ENCODE results near the gene ATP11A.

Gene ATP11A

DNA sequence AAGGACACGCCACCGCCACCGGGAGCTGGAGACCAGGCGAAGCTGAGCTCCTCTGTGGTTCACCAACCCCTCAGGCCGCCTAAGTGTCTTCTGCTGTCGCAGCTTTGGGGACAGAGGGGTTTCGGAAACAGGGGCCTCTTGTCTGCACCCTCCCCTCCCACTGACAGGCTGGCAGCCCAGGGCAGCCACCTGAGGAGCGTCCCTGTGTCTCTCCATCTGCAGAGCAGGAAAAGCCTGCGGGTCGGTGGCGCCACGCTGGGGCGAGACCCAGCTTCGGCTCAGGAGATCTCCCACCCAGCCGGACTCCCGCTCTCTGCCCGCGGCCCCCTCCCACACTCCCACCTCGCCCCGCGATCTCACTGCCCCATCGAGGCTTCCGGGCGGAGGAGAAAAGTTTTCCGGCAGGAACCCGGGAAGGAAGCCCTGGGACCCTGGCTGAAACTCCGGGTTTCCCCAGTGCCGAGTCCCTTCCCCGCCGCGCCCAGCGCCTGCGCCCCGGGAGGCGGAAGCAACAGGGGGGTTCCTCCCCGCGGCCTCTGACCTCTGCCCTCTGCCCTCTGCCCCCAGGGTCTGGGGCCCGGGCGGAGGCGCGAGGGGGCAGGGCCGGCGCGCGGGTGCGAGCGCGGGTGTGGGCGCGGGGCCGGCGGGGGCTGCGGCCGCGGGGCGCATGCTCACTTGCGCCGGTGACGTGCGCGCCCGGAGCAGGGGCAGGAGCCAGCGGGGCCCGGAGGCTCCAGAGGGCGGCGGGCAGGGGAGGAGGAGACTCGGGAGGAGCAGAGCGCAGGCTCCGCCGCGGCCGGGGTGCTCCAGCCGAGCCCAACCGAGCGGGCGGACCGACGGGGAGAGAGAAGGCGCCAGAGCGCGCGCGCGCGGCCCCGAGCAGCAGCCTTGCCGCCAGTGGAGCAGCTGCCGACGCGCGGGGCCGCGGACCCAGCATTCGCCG lies at the start of gene ATP11A (continued):
- peak; percentile 55; the same call in 1 of the 2 replicates for TF ChIP-seq GLIS1 (tag by site-specific recombination; IDR thresholded peaks at IDR 0.05)
- no peak for TF ChIP-seq ZNF10 (tag by site-specific recombination; IDR thresholded peaks at IDR 0.05)
- no peak for TF ChIP-seq ZNF350 (tag by site-specific recombination; IDR thresholded peaks at IDR 0.05)
- TF ChIP-seq ZNF146 (tag by site-specific recombination; IDR thresholded peaks at IDR 0.05): no peak
- TF ChIP-seq KLF10 (tag by site-specific recombination; IDR thresholded peaks at IDR 0.05): peak; percentile 25; the same call in 1 of the 2 replicates
- TF ChIP-seq ZNF785 (tag by site-specific recombination; IDR thresholded peaks at IDR 0.05): no peak
- TF ChIP-seq ZNF501 (tag by site-specific recombination; IDR thresholded peaks at IDR 0.05): no peak
- TF ChIP-seq, protein P1, sequence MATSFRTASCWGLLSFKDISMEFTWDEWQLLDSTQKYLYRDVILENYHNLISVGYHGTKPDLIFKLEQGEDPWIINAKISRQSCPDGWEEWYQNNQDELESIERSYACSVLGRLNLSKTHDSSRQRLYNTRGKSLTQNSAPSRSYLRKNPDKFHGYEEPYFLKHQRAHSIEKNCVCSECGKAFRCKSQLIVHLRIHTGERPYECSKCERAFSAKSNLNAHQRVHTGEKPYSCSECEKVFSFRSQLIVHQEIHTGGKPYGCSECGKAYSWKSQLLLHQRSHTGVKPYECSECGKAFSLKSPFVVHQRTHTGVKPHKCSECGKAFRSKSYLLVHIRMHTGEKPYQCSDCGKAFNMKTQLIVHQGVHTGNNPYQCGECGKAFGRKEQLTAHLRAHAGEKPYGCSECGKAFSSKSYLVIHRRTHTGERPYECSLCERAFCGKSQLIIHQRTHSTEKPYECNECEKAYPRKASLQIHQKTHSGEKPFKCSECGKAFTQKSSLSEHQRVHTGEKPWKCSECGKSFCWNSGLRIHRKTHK (tag by site-specific recombination; IDR thresholded peaks at IDR 0.05): no peak
- no peak for TF ChIP-seq ZNF768 (tag by site-specific recombination; IDR thresholded peaks at IDR 0.05)
- TF ChIP-seq, protein P2, sequence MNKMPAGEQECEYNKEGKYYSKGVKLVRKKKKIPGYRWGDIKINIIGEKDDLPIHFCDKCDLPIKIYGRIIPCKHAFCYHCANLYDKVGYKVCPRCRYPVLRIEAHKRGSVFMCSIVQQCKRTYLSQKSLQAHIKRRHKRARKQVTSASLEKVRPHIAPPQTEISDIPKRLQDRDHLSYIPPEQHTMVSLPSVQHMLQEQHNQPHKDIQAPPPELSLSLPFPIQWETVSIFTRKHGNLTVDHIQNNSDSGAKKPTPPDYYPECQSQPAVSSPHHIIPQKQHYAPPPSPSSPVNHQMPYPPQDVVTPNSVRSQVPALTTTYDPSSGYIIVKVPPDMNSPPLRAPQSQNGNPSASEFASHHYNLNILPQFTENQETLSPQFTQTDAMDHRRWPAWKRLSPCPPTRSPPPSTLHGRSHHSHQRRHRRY (tag by site-specific recombination; IDR thresholded peaks at IDR 0.05): no peak
- TF ChIP-seq ZNF610 (tag by site-specific recombination; IDR thresholded peaks at IDR 0.05; ENCODE audit: borderline replicate concordance): no peak
- no peak for TF ChIP-seq ZNF623 (tag by site-specific recombination; IDR thresholded peaks at IDR 0.05)
- no peak for TF ChIP-seq PRDM1 (tag by site-specific recombination; IDR thresholded peaks at IDR 0.05)
- TF ChIP-seq ZBTB8A (tag by site-specific recombination; IDR thresholded peaks at IDR 0.05): peak; percentile 36; the same call in 1 of the 2 replicates
- TF ChIP-seq, protein P3, sequence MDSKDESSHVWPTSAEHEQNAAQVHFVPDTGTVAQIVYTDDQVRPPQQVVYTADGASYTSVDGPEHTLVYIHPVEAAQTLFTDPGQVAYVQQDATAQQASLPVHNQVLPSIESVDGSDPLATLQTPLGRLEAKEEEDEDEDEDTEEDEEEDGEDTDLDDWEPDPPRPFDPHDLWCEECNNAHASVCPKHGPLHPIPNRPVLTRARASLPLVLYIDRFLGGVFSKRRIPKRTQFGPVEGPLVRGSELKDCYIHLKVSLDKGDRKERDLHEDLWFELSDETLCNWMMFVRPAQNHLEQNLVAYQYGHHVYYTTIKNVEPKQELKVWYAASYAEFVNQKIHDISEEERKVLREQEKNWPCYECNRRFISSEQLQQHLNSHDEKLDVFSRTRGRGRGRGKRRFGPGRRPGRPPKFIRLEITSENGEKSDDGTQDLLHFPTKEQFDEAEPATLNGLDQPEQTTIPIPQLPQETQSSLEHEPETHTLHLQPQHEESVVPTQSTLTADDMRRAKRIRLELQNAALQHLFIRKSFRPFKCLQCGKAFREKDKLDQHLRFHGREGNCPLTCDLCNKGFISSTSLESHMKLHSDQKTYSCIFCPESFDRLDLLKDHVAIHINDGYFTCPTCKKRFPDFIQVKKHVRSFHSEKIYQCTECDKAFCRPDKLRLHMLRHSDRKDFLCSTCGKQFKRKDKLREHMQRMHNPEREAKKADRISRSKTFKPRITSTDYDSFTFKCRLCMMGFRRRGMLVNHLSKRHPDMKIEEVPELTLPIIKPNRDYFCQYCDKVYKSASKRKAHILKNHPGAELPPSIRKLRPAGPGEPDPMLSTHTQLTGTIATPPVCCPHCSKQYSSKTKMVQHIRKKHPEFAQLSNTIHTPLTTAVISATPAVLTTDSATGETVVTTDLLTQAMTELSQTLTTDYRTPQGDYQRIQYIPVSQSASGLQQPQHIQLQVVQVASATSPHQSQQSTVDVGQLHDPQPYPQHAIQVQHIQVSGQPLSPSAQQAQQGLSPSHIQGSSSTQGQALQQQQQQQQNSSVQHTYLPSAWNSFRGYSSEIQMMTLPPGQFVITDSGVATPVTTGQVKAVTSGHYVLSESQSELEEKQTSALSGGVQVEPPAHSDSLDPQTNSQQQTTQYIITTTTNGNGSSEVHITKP (tag by site-specific recombination; IDR thresholded peaks at IDR 0.05): no peak
- no peak for TF ChIP-seq ZNF777 (tag by site-specific recombination; IDR thresholded peaks at IDR 0.05; ENCODE audit: borderline replicate concordance)
- no peak for TF ChIP-seq MZF1 (tag by site-specific recombination; IDR thresholded peaks at IDR 0.05; ENCODE audit: borderline replicate concordance)
- TF ChIP-seq, protein P4, sequence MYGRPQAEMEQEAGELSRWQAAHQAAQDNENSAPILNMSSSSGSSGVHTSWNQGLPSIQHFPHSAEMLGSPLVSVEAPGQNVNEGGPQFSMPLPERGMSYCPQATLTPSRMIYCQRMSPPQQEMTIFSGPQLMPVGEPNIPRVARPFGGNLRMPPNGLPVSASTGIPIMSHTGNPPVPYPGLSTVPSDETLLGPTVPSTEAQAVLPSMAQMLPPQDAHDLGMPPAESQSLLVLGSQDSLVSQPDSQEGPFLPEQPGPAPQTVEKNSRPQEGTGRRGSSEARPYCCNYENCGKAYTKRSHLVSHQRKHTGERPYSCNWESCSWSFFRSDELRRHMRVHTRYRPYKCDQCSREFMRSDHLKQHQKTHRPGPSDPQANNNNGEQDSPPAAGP (tag by site-specific recombination; IDR thresholded peaks at IDR 0.05): no peak
- TF ChIP-seq KLF7 (tag by site-specific recombination; IDR thresholded peaks at IDR 0.05; ENCODE audit: borderline replicate concordance): no peak
- TF ChIP-seq, protein P5, sequence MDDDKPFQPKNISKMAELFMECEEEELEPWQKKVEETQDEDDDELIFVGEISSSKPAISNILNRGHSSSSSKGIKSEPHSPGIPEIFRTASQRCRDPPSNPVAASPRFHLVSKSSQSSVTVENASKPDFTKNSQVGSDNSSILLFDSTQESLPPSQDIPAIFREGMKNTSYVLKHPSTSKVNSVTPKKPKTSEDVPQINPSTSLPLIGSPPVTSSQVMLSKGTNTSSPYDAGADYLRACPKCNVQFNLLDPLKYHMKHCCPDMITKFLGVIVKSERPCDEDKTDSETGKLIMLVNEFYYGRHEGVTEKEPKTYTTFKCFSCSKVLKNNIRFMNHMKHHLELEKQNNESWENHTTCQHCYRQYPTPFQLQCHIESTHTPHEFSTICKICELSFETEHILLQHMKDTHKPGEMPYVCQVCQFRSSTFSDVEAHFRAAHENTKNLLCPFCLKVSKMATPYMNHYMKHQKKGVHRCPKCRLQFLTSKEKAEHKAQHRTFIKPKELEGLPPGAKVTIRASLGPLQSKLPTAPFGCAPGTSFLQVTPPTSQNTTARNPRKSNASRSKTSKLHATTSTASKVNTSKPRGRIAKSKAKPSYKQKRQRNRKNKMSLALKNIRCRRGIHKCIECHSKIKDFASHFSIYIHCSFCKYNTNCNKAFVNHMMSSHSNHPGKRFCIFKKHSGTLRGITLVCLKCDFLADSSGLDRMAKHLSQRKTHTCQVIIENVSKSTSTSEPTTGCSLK (tag by site-specific recombination; IDR thresholded peaks at IDR 0.05): no peak
- TF ChIP-seq, protein P6, sequence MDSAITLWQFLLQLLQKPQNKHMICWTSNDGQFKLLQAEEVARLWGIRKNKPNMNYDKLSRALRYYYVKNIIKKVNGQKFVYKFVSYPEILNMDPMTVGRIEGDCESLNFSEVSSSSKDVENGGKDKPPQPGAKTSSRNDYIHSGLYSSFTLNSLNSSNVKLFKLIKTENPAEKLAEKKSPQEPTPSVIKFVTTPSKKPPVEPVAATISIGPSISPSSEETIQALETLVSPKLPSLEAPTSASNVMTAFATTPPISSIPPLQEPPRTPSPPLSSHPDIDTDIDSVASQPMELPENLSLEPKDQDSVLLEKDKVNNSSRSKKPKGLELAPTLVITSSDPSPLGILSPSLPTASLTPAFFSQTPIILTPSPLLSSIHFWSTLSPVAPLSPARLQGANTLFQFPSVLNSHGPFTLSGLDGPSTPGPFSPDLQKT (IDR thresholded peaks at IDR 0.05; ENCODE audit: borderline replicate concordance, low read depth, low read length): no peak
- no peak for TF ChIP-seq ZFP37 (tag by site-specific recombination; IDR thresholded peaks at IDR 0.05)
- no peak for TF ChIP-seq ZNF354C (tag by site-specific recombination; IDR thresholded peaks at IDR 0.05; ENCODE audit: borderline replicate concordance, low read depth)
- TF ChIP-seq, protein P7, sequence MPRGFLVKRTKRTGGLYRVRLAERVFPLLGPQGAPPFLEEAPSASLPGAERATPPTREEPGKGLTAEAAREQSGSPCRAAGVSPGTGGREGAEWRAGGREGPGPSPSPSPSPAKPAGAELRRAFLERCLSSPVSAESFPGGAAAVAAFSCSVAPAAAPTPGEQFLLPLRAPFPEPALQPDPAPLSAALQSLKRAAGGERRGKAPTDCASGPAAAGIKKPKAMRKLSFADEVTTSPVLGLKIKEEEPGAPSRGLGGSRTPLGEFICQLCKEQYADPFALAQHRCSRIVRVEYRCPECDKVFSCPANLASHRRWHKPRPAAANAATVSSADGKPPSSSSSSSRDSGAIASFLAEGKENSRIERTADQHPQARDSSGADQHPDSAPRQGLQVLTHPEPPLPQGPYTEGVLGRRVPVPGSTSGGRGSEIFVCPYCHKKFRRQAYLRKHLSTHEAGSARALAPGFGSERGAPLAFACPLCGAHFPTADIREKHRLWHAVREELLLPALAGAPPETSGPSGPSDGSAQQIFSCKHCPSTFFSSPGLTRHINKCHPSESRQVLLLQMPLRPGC (tag by site-specific recombination; IDR thresholded peaks at IDR 0.05): peak; percentile 44; the same call in 1 of the 2 replicates
- no peak for TF ChIP-seq ZNF223 (tag by site-specific recombination; IDR thresholded peaks at IDR 0.05)
- no peak for TF ChIP-seq ZNF112 (tag by site-specific recombination; IDR thresholded peaks at IDR 0.05)

Measured in HEK293 (cell line).